Pancreas (tissue), 10 donors: ENCODE results near the gene KDM2B. TPM values are rescaled to one million over a fixed set of nuclear protein-coding genes. Genes with fewer than 3 reads are reported as not detected.

Experiments used
- ATAC-seq, 4 donors: fragments of 200-7000 bp; cut with Tn5 transposase; one replicate each; pipeline versions ENCODE4 v1.8.0 to v1.9.1; 2020; ENCODE audit warnings: mild to moderate bottlenecking in 4 of 4, moderate library complexity in 4 of 4
- DNase-seq, 6 donors: peaks; one replicate each; pipeline ENCODE4 v3.0.0-alpha.2; 2020
- FAIRE-seq: peaks from 2 replicates; lab custom pipeline; 2012; peaks lifted over from hg19 to GRCh38; lab: Jason Lieb, UNC
- H3K27ac ChIP-seq, 4 donors: fragments of 200-600 bp; sonication (generic); 1 replicate in 3 of 4; 2 replicates in 1 of 4; pipeline versions ENCODE4 v1.5.0 to v1.8.0; 2020
- H3K27me3 ChIP-seq, 4 donors: fragments of 200-600 bp; one replicate each; pipeline ENCODE4 v1.8.0; 2021
- H3K36me3 ChIP-seq, 3 donors: fragments of 200-600 bp; sonication (generic) in 1 of 3; one replicate each; pipeline versions ENCODE4 v1.5.0 to v1.8.0; 2020 to 2021
- H3K4me1 ChIP-seq, 3 donors: fragments of 200-600 bp; one replicate each; pipeline ENCODE4 v1.8.0; 2021
- H3K4me3 ChIP-seq, 4 donors: fragments of 200-600 bp; sonication (generic) in 2 of 4; one replicate each; pipeline versions ENCODE4 v1.5.0 to v1.8.0; 2020 to 2021
- H3K9me3 ChIP-seq, 4 donors: fragments of 200-600 bp; one replicate each; pipeline ENCODE4 v1.8.0; 2021
- CTCF ChIP-seq, 4 donors: fragments of 200-600 bp; sonication (generic) in 3 of 4; IDR thresholded peaks; one replicate each; pipeline versions ENCODE4 v1.5.0 to v1.8.0; 2021; ENCODE audit warnings: antibody characterized with exemption in 4 of 4
- WGBS, 2 donors: extraction: QIAGEN DNeasy Blood & Tissue Kit; methylation state at CpG; one replicate each; pipeline ENCODE4 v1.1.7; 2013; 5-methylcytosine and 5-hydroxymethylcytosine counted together
- intact Hi-C, 3 donors: fragments of 100-400 bp; cut with DNase I; formaldehyde crosslinking; loops; one replicate each; pipeline versions ENCODE4 v1.11.1 to v1.14.2; 2022
- polyA plus RNA-seq, 2 donors: library from polyadenylated mRNA; stranded (reverse); fragments of 200-250 nt; gene quantifications; one replicate each; pipeline ENCODE4 v1.2.3, GENCODE V29; 2013
- total RNA-seq, 6 donors: library from RNA; stranded (reverse); fragmentation: NEBNext Ultra II Directional in 4 of 6; extraction: Animal tissue kit (Norgen Biotek cat#: 25700) in 4 of 6; gene quantifications; one replicate each; pipeline versions ENCODE4 v1.2.1 to v1.2.4, GENCODE V29; 2021 to 2023
- donor health status: healthy with polysubstance abuse.
- donor health status: DM: no; HTN: no; CAD: no; lungs with moderate emphysema.
- donor health status: DM: no; HTN: no; CAD: no.
- donor health status: control.
- donor health status: control.
- donor health status: Bipolar disorder and iron deficiency.
- donor health status: DM: yes; HTN: yes; CAD: no.
- donor health status: DM: no; HTN: no; CAD: no.
- donor health status: DM: no; HTN: no; CAD: no.
- donor health status: DM: yes; HTN: yes; CAD: no.

The KDM2B gene
- total and polyA plus RNA-seq, 8 donors: 7.4 to 21.7 (median 10.3) TPM

GRCh38 chr12:121613462-121613861, 32.6 kb upstream of the KDM2B start:
- no peak for FAIRE-seq
- DNase-seq: no peak
- Histone ChIP-seq H3K36me3 (no peaks in the 10 kb centered on the region), H3K9me3 (no peaks in the 10 kb centered on the region), H3K27me3 (no peaks in the 10 kb centered on the region), H3K27ac (no peak overlapping the region), H3K4me3 (no peak overlapping the region), H3K4me1 (peaks cover 0 to 6% (median 0%) of the 10 kb centered on the region in 3 donors)
- TF ChIP-seq CTCF (IDR thresholded peaks at IDR 0.05): no peak
- 93 to 96% methylated on average over 7 of the region's 7 CpGs for WGBS, 2 donors
- intact Hi-C loops: no loop called here
- ATAC-seq: no peak

GRCh38 chr12:121611306-121611705, 30.5 kb upstream of the KDM2B start:
- H3K27ac ChIP-seq: no peak overlapping the region

GRCh38 chr12:121610239-121611149, 29.7 kb upstream of the KDM2B start:
- no peaks in the 10 kb centered on the region for H3K9me3 ChIP-seq
- no peaks in the 10 kb centered on the region for H3K36me3 ChIP-seq
- 33 to 40% methylated on average over 11 of the region's 11 CpGs for WGBS, 2 donors
- ATAC-seq: peak in 3 of 4 donors; percentile 31 to 51 (median 49)
- no peak for TF ChIP-seq CTCF (IDR thresholded peaks at IDR 0.05)
- DNase-seq: no peak
- FAIRE-seq: no peak
- no peak overlapping the region for H3K27ac ChIP-seq
- H3K4me1 ChIP-seq: peaks cover 0 to 6% (median 0%) of the 10 kb centered on the region in 3 donors
- intact Hi-C loops: no loop called here
- no peaks in the 10 kb centered on the region for H3K27me3 ChIP-seq
- H3K4me3 ChIP-seq: no peak overlapping the region

More at GRCh38 chr12:121611306-121611705, 30.5 kb upstream of the KDM2B start:
- intact Hi-C loops: no loop called here
- Histone ChIP-seq H3K36me3 (no peaks in the 10 kb centered on the region), H3K4me3 (no peak overlapping the region), H3K9me3 (no peaks in the 10 kb centered on the region), H3K4me1 (peaks cover 0 to 6% (median 0%) of the 10 kb centered on the region in 3 donors), H3K27me3 (no peaks in the 10 kb centered on the region)
- 81 to 82% methylated on average over 2 of the region's 2 CpGs for WGBS, 2 donors
- FAIRE-seq: no peak
- peak in 3 of 4 donors; percentile 40 to 59 (median 57) for ATAC-seq
- DNase-seq: peak in 3 of 6 donors; percentile 27 to 49 (median 39)
- no peak for TF ChIP-seq CTCF (IDR thresholded peaks at IDR 0.05)

- no peak overlapping the region for H3K4me3 ChIP-seq
- 82 to 93% methylated on average over 6 of the region's 6 CpGs for WGBS, 2 donors
- no peaks in the 10 kb centered on the region for H3K9me3 ChIP-seq
- TF ChIP-seq CTCF (IDR thresholded peaks at IDR 0.05): no peak
- peaks cover 0 to 6% (median 0%) of the 10 kb centered on the region in 3 donors for H3K4me1 ChIP-seq
- intact Hi-C loops: no loop called here
- ATAC-seq (no peak), DNase-seq (no peak), FAIRE-seq (no peak)
- no peaks in the 10 kb centered on the region for H3K27me3 ChIP-seq
- H3K36me3 ChIP-seq: no peaks in the 10 kb centered on the region
- no peak overlapping the region for H3K27ac ChIP-seq
These were observed 27.5 kb upstream of the KDM2B start for GRCh38 chr12:121608301-121608700.

GRCh38 chr12:121603581-121603980, 22.8 kb upstream of the KDM2B start:
- DNase-seq: no peak
- H3K4me3 ChIP-seq: no peak overlapping the region
- ATAC-seq: no peak
- H3K27ac ChIP-seq: no peak overlapping the region
- 94 to 98% methylated on average over 6 of the region's 6 CpGs for WGBS, 2 donors
- peaks cover 0 to 13% (median 0%) of the 10 kb centered on the region in 3 donors for H3K4me1 ChIP-seq
- no peaks in the 10 kb centered on the region for H3K36me3 ChIP-seq
- TF ChIP-seq CTCF (IDR thresholded peaks at IDR 0.05): no peak
- intact Hi-C loops: no loop called here
- FAIRE-seq: no peak
- H3K9me3 ChIP-seq: no peaks in the 10 kb centered on the region
- H3K27me3 ChIP-seq: no peaks in the 10 kb centered on the region
